Activated CD4-positive, CD25-positive, alpha-beta regulatory T cell (primary cell): ENCODE measurements around the gene PCYOX1L.

Experiments
- DNase-seq, 4 experiments: peaks; one replicate each; lab custom pipeline; 2025; lab: John Stamatoyannopoulos, UW

The PCYOX1L gene, protein sequence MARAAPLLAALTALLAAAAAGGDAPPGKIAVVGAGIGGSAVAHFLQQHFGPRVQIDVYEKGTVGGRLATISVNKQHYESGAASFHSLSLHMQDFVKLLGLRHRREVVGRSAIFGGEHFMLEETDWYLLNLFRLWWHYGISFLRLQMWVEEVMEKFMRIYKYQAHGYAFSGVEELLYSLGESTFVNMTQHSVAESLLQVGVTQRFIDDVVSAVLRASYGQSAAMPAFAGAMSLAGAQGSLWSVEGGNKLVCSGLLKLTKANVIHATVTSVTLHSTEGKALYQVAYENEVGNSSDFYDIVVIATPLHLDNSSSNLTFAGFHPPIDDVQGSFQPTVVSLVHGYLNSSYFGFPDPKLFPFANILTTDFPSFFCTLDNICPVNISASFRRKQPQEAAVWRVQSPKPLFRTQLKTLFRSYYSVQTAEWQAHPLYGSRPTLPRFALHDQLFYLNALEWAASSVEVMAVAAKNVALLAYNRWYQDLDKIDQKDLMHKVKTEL

DNA sequence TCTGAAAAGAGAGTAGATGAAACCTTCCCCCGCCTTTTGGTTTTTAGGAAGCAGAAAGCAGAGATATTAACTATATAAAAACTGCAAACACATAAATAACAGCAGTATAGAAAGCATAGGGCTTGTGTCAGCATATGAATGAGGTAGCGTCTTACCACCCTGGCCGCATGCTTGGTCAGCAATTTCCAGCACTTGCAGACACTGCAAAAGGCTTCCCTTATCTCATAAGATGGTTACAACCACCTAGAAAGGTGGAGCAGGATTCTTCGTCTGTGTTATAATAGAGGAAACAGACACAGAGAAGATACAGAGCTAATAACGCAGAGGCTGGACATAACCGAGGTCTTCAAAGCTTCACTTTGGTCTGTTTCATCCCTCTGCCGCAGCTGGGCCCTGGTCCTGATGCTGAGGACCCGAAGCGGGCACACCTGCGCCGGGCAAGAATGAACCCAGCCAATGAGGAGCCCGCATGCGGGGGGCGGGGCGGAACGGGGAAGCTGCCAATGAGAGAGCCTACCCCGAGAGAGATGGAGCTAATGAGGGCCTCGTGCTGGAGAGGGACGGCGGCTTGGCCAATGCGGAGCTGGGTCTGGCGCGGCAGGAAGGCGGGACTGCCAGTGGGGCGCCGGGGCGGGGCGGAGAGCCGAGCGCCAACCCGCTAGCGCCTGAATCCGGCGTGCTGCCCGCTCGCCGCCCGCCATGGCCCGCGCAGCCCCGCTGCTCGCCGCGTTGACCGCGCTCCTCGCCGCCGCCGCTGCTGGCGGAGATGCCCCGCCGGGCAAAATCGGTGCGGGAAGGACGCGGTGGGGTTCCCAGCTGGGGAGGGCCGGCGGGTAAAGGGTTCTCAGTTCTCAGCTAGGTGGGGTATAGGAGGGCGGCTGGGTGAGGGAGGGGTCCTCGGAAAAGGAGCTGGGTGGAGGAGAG, at the start of gene PCYOX1L:
TSS of gene PCYOX1L (plus strand) at position 677 of the 924 bp plus-strand sequence. CDS start at position 700, 23 bp downstream.
- peak; percentile 95 to 97 (median 96) for DNase-seq

- DNase-seq, result no peak
Observed at GRCh38 chr5:149309354-149309753, 48.5 kb upstream of the PCYOX1L start.

DNA sequence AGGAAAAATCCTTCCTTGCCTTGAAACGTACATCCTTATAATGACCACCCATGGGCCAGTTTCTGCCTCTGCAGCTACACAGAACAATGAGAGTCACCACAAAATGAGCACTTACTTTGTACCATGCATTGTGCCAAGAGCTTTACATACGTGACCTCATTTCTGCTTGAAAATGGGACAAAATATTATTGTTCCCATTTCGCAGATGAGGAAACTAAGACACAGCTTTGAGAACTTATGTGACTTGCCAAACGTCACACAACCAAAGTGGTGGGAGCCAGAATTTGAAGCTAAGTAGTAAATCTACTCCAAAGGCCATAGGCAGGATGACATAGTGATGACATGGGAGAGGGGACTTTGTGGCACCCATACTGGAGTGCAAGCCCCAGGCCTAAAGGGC, 47.4 kb upstream of the PCYOX1L start:
- no peak for DNase-seq

DNA sequence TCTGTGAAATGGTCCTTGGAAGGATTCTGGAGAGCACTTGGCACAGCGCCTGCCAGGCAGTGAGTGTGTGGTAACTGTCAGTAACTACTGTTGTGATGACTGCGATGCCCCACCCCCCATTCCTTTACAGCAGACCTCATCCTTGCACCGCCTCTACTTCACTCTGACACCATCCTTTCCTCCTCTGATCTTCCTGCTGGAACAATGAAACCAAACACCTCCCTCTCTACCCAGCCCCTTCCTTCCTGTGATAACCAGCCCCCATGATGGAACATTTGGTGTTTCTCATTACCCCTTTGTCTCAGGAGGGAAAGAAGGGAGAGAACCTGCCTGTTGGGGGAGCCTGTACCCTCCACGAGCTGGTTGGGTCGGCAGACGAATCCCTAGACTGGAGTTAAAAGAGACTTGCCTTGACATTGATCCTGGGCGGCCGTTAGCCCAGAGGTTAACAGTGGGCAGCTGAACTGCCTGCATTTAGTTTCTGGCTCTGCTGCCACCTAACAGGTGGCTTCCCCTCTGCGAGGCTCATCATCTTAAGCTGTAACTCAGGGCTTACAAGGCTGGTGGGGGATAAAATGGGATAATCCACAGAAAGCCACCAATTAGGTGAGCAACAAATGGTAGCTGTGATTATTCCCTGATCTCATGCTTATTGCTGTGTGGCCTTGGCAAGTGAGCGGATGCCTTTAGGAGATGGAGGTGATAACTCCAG, 46.7 kb upstream of the PCYOX1L start:
- DNase-seq, result no peak

DNA sequence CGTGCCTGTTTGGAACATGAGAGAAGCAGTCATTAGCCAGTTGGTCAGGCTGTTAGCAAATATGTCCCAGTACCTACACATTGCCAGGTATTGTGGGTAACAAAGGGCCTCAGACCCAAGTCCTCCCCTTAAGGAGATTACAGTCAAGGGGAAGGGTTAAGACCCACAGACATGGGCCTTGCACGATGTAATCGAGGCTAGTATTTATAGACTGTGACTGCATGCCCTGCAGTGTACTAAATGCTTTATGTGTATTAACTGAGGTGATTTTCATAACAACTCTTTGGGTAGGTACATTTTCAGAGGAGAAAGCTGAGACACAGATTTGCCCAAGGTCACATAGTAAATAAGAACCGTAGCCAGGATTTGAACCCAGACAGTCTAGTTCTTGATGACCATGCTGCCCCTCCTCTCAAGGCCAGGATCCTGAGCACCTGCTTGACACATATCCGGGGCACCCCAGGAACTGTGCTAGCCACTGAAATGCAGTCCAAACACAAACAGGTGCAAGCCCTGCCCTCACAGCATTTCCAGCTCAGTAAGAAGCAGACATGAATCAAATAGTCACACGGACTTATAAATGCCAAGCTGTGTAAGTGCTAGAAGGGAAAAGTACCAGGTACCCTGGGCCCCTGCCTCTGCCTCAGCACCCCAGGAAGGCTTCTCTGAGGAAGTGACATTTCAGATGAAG, 44.5 kb upstream of the PCYOX1L start:
- no peak for DNase-seq

GRCh38 chr5:149314571-149315111, 43.2 kb upstream of the PCYOX1L start:
- no peak for DNase-seq

DNA sequence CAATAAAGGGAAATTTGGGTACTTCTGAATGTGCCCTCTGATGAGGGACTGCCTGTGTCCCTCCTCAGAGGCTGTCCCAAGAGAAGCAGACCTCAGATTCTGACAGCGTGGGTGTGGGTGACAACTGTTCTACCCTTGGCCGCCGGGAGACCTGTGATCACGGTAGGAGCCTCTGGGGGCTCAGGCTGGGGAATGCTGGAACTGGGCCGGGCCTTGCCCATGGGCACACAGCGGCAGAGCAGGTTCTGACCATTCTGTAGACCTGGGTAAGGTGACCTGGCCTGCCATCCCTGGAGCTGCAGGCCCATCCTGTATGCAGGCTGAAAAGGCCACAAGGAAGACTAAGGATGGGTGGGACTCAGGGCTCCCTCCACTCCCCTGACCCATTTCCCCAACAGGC, 42.1 kb upstream of the PCYOX1L start:
- DNase-seq, result no peak

DNA sequence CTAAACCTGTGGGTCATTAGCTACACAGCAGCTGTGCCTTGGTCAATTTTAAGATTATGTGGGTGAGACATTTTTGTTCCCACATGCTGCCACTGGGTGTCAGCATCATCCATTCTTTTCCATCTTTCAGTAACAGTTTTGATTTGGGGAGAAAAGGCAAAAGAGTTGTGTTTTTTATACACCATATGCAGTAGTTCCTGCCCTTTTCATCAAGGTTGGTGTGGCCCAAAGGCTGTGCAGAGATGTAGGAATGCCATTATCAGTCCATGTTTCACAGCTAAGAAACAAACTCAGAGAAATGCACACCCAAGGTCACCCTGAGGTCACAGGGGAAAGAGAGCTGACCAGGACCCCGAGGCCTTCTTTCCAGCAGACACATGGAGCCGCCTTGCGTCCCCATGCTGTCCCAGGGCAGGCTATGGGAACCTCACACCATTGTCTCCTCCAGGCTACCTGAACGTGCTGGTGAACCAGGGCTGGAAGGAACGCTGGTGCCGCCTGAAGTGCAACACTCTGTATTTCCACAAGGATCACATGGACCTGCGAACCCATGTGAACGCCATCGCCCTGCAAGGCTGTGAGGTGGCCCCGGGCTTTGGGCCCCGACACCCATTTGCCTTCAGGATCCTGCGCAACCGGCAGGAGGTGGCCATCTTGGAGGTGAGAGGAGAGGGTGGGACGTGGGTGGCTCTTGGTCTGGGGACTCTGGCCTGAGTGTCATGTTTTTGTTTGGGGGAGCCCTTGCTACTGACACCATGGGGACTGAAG, 40.4 kb upstream of the PCYOX1L start:
- DNase-seq, result peak in 2 of 4 experiments; percentile 3 to 14

DNA sequence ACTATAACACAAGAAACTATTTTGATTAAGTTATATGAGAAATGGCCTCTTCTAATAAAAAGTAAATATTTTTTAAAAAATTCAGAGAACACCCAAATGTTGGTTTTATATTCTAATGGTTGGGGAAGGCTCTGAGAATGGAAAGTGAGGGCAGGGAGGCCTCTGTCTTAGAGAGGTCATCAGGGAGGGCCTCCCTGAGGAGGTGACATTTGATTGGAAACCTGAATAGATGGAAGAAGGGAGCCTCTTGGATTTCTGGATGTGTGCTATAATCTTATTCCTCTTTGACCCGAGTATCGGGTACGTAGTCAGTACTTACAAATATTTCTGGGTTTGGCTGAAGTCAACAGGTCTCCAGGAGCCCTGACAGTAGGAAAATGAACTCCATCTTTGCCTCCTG, 38.7 kb upstream of the PCYOX1L start:
- no peak for DNase-seq

DNA sequence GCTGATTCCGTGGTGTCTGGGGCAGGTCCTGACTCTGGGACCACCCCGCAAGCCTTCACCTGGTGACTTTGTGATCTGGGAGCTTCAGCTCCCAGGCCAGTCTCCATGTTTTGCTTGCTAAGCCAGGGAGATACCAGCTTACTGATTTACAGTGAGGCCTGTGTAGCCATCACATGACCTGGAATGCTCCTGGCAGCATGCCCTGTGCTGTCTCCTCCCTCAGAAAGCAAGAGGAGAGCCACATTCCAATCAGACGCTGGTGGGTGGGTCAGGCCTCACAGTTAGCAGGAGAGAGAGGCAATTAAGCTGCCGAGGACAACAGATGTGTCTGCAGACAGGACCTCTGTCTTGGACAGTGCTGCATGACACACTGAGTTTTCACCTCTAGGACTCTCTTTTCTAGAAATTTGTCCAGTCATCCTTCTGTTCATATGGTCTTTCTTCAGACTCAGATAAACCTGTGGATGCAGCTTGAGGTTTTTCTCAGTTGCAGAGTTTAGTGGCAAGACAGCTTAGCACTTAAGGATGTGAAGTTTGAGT, 37.0 kb upstream of the PCYOX1L start:
- DNase-seq, result no peak

GRCh38 chr5:149322518-149322917, 35.3 kb upstream of the PCYOX1L start:
- DNase-seq, result no peak

GRCh38 chr5:149323210-149323609, 34.6 kb upstream of the PCYOX1L start:
- DNase-seq, result no peak

DNA sequence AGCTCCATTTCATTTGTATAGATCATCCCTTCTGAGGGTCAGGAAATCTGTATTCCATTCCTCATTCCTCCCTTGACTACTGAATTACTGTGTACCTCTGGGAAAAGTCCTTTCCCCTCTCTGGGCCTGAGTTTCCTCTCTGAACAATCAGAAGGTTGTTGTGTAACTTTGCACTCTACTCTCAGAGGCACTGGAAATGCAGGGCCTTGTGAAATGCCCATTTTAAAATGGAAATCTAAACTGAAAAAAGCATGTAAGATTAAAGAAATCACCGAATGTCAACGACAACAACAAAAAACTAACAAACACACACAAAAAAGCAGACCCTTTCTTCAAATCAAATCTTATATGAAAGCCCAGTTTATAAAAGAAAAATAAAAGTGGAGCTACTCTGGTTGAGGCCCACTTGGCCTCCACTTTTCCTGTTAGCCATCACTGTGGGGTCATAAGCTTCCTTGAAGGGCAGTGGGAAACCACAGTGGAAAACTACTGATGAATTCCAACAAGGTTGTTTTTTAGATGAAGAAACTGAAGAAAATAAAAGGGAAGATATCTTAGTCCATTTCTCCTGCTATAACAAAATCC, 34.1 kb upstream of the PCYOX1L start:
- DNase-seq, result no peak

GRCh38 chr5:149324641-149325040, 33.2 kb upstream of the PCYOX1L start:
- no peak for DNase-seq

- no peak for DNase-seq
Observed at GRCh38 chr5:149325166-149325735, 32.6 kb upstream of the PCYOX1L start.

DNA sequence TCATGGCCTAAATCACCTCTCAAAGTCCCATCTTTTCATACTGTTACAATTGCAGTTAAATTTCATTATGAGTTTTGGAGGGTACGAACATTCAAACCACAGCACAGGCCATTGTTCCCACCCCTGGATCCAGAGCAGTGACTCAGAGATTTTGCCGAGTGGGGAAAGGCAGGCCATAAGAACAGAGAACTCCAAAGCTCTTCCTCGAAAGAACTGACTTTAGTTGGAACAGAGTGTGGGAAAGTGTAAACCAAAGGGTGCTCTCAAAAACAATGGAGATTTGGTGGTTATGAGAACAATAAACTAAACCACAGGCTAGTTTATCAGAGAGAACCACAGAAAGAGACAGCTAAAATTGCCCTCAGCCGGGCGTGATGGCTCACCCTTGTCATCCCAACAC, 32.0 kb upstream of the PCYOX1L start:
- DNase-seq, result no peak

- no peak for DNase-seq
Observed at GRCh38 chr5:149326611-149327010, 31.2 kb upstream of the PCYOX1L start.

GRCh38 chr5:149328177-149328576, 29.7 kb upstream of the PCYOX1L start:
- no peak for DNase-seq

DNA sequence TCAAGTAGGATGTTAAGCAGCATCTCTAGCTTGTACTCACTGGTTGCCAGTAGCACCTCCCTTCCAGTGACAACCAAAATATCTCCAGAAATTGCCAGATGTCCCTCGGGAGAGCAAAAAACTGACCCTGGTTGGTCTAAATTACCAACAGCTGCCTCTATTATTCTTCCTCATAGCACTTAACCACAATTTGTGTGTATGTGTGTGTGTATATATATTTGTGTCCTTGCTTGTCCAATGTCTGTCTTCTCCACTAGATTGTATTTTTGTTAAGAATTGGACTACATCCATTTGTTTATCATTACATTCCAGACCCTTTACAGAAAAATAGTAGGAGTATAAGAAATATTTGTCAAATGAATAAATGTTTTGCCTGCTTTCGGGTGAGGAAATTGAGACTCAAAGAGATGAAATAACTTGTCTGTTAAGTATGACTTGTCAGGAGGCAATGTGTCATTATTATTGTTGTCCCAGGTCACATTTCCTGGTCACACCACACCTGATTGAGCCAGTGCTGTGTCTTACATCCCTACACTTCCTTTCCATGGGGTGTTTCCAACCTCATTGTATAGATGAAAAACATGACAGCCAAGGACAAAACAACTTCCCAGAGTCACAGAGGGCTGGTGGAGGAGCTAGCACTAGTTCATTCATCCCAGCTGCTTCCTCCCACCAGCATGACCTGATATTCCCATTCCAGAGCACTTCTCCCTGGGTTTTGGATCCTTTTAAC, 24.0 kb upstream of the PCYOX1L start:
- DNase-seq, result no peak
